WTC11 (cell line): ENCODE data around the gene SLC25A21. TPM values are rescaled to one million over a fixed set of nuclear protein-coding genes. Genes with fewer than 3 reads are reported as not detected.

Source experiments
- ATAC-seq: fragments of 200-7000 bp; cut with Tn5 transposase; 2 replicates; pipeline ENCODE4 v1.10.0; 2021; ENCODE audit warnings: mild to moderate bottlenecking, moderate library complexity
- CTCF ChIA-PET: fragments of 300-600 bp; sonication (Branson Sonifier 250); formaldehyde crosslinking; loops from one replicate; lab custom pipeline; 2021; ENCODE audit warnings: antibody characterized with exemption; lab: Charles Lee
- POLR2A ChIA-PET: fragments of 350-600 bp; sonication (Branson Sonifier 250); formaldehyde crosslinking; loops from one replicate; lab custom pipeline; 2021; ENCODE audit warnings: antibody characterized with exemption; lab: Charles Lee
- DNase-seq: peaks from one replicate; pipeline ENCODE4 v3.0.0; 2021; ENCODE audit warnings: low spot score
- H3K27ac Mint-ChIP-seq: 2 replicates; pipeline ENCODE4 v1.8.0; 2021; ENCODE audit warnings: mixed read lengths
- H3K27me3 Mint-ChIP-seq: 2 replicates; pipeline ENCODE4 v1.8.0; 2021; ENCODE audit warnings: low read depth, mild to moderate bottlenecking, moderate library complexity, mixed read lengths
- H3K36me3 Mint-ChIP-seq: 2 replicates; pipeline ENCODE4 v1.8.0; 2021; ENCODE audit warnings: mixed read lengths
- H3K4me1 Mint-ChIP-seq: 2 replicates; pipeline ENCODE4 v1.8.0; 2022; ENCODE audit warnings: mixed read lengths
- H3K4me3 Mint-ChIP-seq: 2 replicates; pipeline ENCODE4 v1.8.0; 2021; ENCODE audit warnings: mild to moderate bottlenecking, moderate library complexity, mixed read lengths
- H3K9me3 Mint-ChIP-seq: 2 replicates; pipeline ENCODE4 v1.8.0; 2021; ENCODE audit warnings: mixed read lengths
- ATF1 ChIP-seq: sonication (generic); formaldehyde crosslinking; IDR thresholded peaks from 2 replicates; pipeline ENCODE4 v1.8.1; 2023; ENCODE audit warnings: mild to moderate bottlenecking, moderate library complexity, missing genetic modification reagents
- ATF2 ChIP-seq: sonication (generic); formaldehyde crosslinking; IDR thresholded peaks from 2 replicates; pipeline ENCODE4 v1.8.1; 2022; ENCODE audit warnings: low read depth, missing genetic modification reagents, borderline replicate concordance
- ATF6 ChIP-seq: sonication (generic); formaldehyde crosslinking; IDR thresholded peaks from 2 replicates; pipeline ENCODE4 v1.8.1; 2023; ENCODE audit warnings: mild to moderate bottlenecking, missing genetic modification reagents
- E2F1 ChIP-seq: sonication (generic); formaldehyde crosslinking; IDR thresholded peaks from 2 replicates; pipeline ENCODE4 v1.8.0; 2022; ENCODE audit warnings: mild to moderate bottlenecking, missing genetic modification reagents
- ELF4 ChIP-seq: sonication (generic); formaldehyde crosslinking; IDR thresholded peaks from 2 replicates; pipeline ENCODE4 v1.8.1; 2022; ENCODE audit warnings: low read depth, mild to moderate bottlenecking, moderate library complexity, missing genetic modification reagents
- FOXJ3 ChIP-seq: sonication (generic); formaldehyde crosslinking; IDR thresholded peaks from 2 replicates; pipeline ENCODE4 v1.9.0; 2021; ENCODE audit warnings: missing genetic modification reagents, mild to moderate bottlenecking, borderline replicate concordance
- FOXK1 ChIP-seq: sonication (generic); formaldehyde crosslinking; IDR thresholded peaks from 2 replicates; pipeline ENCODE4 v1.8.0; 2022; ENCODE audit warnings: mild to moderate bottlenecking, moderate library complexity, missing genetic modification reagents
- FOXP4 ChIP-seq: sonication (generic); formaldehyde crosslinking; IDR thresholded peaks from 2 replicates; pipeline ENCODE4 v1.8.0; 2022; ENCODE audit warnings: mild to moderate bottlenecking, missing genetic modification reagents
- GABPB1 ChIP-seq: sonication (generic); formaldehyde crosslinking; IDR thresholded peaks from 2 replicates; pipeline ENCODE4 v1.8.1; 2023; ENCODE audit warnings: mild to moderate bottlenecking, missing genetic modification reagents
- HMGA2 ChIP-seq: fragments of 250-450 bp; sonication (Bioruptor Pico); IDR thresholded peaks from 2 replicates; pipeline ENCODE4 v1.4.0; 2021; ENCODE audit warnings: mild to moderate bottlenecking, moderate library complexity
- IRF1 ChIP-seq: sonication (generic); formaldehyde crosslinking; IDR thresholded peaks from 2 replicates; pipeline ENCODE4 v1.8.0; 2023; ENCODE audit warnings: missing genetic modification reagents
- MXD4 ChIP-seq: fragments of 250-450 bp; sonication (Bioruptor Pico); IDR thresholded peaks from 2 replicates; pipeline ENCODE4 v1.8.0; 2021; ENCODE audit warnings: mild to moderate bottlenecking, moderate library complexity, borderline replicate concordance
- NFATC4 ChIP-seq: fragments of 250-450 bp; sonication (Bioruptor Pico); IDR thresholded peaks from 2 replicates; pipeline ENCODE4 v1.9.0; 2021; ENCODE audit warnings: mild to moderate bottlenecking
- NR3C1 ChIP-seq: sonication (generic); formaldehyde crosslinking; conservative IDR thresholded peaks from 2 replicates; pipeline ENCODE4 v1.8.1; 2023; ENCODE audit warnings: low read depth, mild to moderate bottlenecking, missing genetic modification reagents
- OVOL2 ChIP-seq: fragments of 250-450 bp; sonication (Bioruptor Pico); IDR thresholded peaks from 2 replicates; pipeline ENCODE4 v1.9.0; 2021; ENCODE audit warnings: mild to moderate bottlenecking, borderline replicate concordance
- RORB ChIP-seq: fragments of 250-450 bp; sonication (Bioruptor Pico); IDR thresholded peaks from 2 replicates; pipeline ENCODE4 v1.9.0; 2021; ENCODE audit warnings: mild to moderate bottlenecking
- TEAD4 ChIP-seq: sonication (generic); formaldehyde crosslinking; IDR thresholded peaks from 2 replicates; pipeline ENCODE4 v1.8.0; 2022; ENCODE audit warnings: mild to moderate bottlenecking, missing genetic modification reagents
- ZBTB21 ChIP-seq: sonication (generic); formaldehyde crosslinking; IDR thresholded peaks from 2 replicates; pipeline ENCODE4 v1.8.1; 2023; ENCODE audit warnings: mild to moderate bottlenecking, missing genetic modification reagents, borderline replicate concordance
- ZNF263 ChIP-seq: sonication (generic); formaldehyde crosslinking; IDR thresholded peaks from 2 replicates; pipeline ENCODE4 v1.8.1; 2022; ENCODE audit warnings: low read depth, mild to moderate bottlenecking, moderate library complexity, missing genetic modification reagents
- total RNA-seq: library from RNA; stranded (reverse); gene quantifications from 3 replicates; pipeline ENCODE4 v1.2.3, GENCODE V29; 2021

SLC25A21 gene
- total RNA-seq, 1 experiment from 2014 or later: 8.2 TPM

- POLR2A ChIA-PET: no interaction called here
- no peak for DNase-seq
- H3K27me3 Mint-ChIP-seq: no peaks in the 10 kb centered on the region
- H3K4me3 Mint-ChIP-seq: no peak overlapping the region
- ATAC-seq: no peak
- peaks cover 9% of the 10 kb centered on the region for H3K4me1 Mint-ChIP-seq
- no peak overlapping the region for H3K27ac Mint-ChIP-seq
- CTCF ChIA-PET: no interaction called here
- H3K9me3 Mint-ChIP-seq: no peaks in the 10 kb centered on the region
- H3K36me3 Mint-ChIP-seq: no peaks in the 10 kb centered on the region
- TF ChIP-seq OVOL2: no peak
- no peak for TF ChIP-seq RORB (CRISPR knock-in tag)
- TF ChIP-seq ELF4 (CRISPR knock-in tag): no peak
- TF ChIP-seq MXD4: no peak
- TF ChIP-seq ATF6: no peak
- no peak for TF ChIP-seq IRF1 (CRISPR knock-in tag)
- TF ChIP-seq FOXP4: no peak
- TF ChIP-seq NR3C1 (CRISPR knock-in tag): no peak
- no peak for TF ChIP-seq ATF1 (CRISPR knock-in tag)
- TF ChIP-seq ZNF263 (CRISPR knock-in tag): no peak
- TF ChIP-seq FOXK1 (CRISPR knock-in tag): no peak
- TF ChIP-seq FOXJ3 (CRISPR knock-in tag): no peak
- no peak for TF ChIP-seq E2F1
- TF ChIP-seq ZBTB21: no peak
- no peak for TF ChIP-seq HMGA2 (CRISPR knock-in tag)
- no peak for TF ChIP-seq GABPB1
- no peak for TF ChIP-seq NFATC4 (CRISPR knock-in tag)
- no peak for TF ChIP-seq TEAD4 (CRISPR knock-in tag)
- TF ChIP-seq, all 79 proteins: peak for 0
These were observed 124.4 kb downstream of the SLC25A21 start for GRCh38 chr14:37047996-37048395.

- DNase-seq (no peak), ATAC-seq (no peak)
- Mint-ChIP-seq H3K4me3 (no peak overlapping the region), H3K27me3 (no peaks in the 10 kb centered on the region), H3K36me3 (no peaks in the 10 kb centered on the region), H3K27ac (no peak overlapping the region), H3K9me3 (no peaks in the 10 kb centered on the region), H3K4me1 (peaks cover 9% of the 10 kb centered on the region)
- no peak for TF ChIP-seq ATF2
- CTCF ChIA-PET: no interaction called here
- POLR2A ChIA-PET: no interaction called here
These were observed 125.2 kb downstream of the SLC25A21 start for GRCh38 chr14:37047226-37047625.
